IPS-18c (cell line): ENCODE results near the gene SERPINA12.

Experiments
- H3K4me3 ChIP-seq: 2 replicates; pipeline ENCODE4 v1.7.0; 2013; ENCODE audit warnings: low read depth, mild to moderate bottlenecking, low read length, moderate library complexity; ENCODE audit not compliant: insufficient read depth
- H3K9me3 ChIP-seq: one replicate; pipeline ENCODE4 v1.6.1; 2013; ENCODE audit warnings: mild to moderate bottlenecking, low read length, moderate library complexity; ENCODE audit not compliant: control insufficient read depth, insufficient read depth

The SERPINA12 gene

GRCh38 chr14:94541234-94541975 is 32.1 kb upstream of the SERPINA12 start:
- Histone ChIP-seq H3K4me3 (no peak overlapping the region), H3K9me3 (no peaks in the 10 kb centered on the region)

DNA sequence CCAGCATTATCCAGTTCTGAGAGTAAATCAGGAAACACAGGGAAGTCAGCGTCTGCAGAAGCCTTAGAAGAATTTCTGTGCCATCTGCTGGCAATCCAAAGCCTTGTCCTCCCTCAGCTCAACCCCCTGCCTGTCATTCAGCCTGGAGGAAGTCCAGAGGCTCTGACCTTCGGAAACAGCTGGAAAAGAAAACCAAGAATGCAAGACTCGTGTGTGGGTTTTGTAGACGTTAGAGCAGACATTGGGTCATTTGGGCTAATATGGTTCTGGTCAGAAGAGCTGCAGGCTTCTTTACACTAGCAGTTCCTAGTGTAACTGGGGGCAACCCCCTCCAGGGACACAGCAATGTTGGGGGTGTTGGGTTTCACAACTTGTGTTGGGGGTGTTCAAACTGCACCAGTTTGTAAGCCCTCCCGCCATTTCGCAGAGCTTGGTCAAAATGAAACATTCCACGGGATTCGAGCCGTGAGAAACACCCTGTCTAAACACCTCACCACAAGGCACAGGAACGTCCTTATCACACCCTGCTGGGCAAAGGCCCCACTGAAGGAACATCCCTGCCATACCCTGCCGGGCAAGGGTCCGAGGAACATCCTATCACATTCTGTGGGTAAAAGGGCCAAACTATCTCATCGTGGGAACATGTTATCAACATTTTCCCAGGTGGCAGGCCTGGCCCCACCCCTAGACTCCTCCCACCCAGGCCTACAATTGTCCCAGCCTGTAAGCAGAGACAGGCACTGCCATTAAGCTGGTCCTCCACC is 30.9 kb upstream of the SERPINA12 start:
- Histone ChIP-seq H3K4me3 (no peak overlapping the region), H3K9me3 (no peaks in the 10 kb centered on the region)

- H3K9me3 ChIP-seq = no peaks in the 10 kb centered on the region
- H3K4me3 ChIP-seq = no peak overlapping the region
Measured at GRCh38 chr14:94539181-94539580, 29.9 kb upstream of the SERPINA12 start.

DNA sequence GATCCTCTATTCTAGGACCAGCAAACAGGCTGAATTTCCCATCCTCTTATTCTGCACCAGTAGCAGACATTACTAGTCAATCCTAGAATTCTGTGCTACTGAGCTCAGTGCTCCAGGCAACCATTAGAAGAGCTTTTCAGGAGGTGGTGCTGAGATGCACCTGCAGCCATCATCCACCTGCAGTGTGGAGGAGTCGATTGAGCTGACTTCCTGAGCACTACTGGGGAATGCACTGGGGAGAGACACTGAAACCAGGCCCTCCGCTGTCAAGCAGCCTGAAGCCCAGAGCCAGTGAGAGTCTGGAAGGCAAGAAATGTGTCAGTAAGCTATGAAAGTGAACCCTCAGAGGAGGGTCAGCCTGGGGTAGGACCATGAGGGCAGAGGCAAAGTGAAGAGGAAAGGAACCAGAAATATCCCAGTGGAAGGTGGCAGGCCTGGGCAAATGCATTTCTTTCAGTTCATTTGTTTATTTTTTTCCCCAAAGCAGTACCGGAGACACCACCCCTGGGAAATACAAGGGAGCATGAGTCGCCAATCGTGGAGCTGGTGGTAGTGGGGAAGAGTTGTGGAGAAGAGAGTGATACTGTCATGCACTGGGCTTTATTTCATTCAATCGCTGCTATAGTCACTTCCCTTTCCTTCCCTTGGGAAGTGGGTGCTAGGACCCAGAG is 28.9 kb upstream of the SERPINA12 start:
- Histone ChIP-seq H3K9me3 (no peaks in the 10 kb centered on the region), H3K4me3 (no peak overlapping the region)

DNA sequence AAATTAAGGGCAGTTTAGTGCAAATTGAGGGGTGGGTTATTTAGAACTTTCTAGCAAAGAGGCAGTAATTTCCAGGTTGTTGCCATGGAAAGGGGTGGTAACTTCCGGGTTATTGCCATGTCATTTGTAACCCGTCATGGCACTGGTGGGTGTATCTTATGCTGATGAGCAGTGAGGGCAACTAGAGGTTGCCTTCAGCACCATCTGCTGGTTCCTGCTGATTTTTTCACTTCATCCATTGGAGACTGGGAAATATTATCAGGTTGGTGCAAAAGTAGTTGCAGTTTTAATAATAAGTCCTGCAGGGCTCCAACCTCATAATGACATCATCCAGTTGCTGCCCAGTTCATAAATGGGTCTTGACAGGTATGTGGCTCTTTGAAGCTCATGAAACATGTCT is 27.6 kb upstream of the SERPINA12 start:
- Histone ChIP-seq H3K9me3 (no peaks in the 10 kb centered on the region), H3K4me3 (no peak overlapping the region)

- H3K4me3 ChIP-seq = no peak overlapping the region
- no peaks in the 10 kb centered on the region for H3K9me3 ChIP-seq
Measured at GRCh38 chr14:94535506-94535905, 26.2 kb upstream of the SERPINA12 start.

GRCh38 chr14:94532447-94532846 is 23.2 kb upstream of the SERPINA12 start:
- Histone ChIP-seq H3K9me3 (peaks cover 2% of the 10 kb centered on the region), H3K4me3 (no peak overlapping the region)

- peaks cover 2% of the 10 kb centered on the region for H3K9me3 ChIP-seq
- no peak overlapping the region for H3K4me3 ChIP-seq
Measured at GRCh38 chr14:94531187-94531586, 21.9 kb upstream of the SERPINA12 start.

DNA sequence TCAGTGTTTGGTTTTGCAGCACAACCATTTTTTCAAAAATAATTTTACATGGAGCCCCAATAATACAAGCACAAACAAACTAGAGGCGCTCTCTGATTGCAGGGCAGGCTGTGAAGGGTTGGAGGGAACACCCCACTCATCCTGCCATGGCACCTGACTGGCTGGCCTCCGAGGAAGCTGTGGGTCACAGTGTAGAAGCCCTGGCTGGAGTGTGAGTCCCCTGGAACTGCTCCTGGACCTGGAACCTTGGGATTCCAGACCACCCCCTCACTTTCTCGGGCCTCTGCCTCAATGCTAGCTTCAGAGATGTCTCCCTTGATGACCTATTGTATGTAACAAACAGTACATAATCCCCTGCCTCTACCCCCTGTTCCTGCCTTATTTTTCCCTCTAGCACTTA is 14.8 kb upstream of the SERPINA12 start:
- H3K4me3 ChIP-seq = no peak overlapping the region
- peaks cover under 1% of the 10 kb centered on the region for H3K9me3 ChIP-seq

DNA sequence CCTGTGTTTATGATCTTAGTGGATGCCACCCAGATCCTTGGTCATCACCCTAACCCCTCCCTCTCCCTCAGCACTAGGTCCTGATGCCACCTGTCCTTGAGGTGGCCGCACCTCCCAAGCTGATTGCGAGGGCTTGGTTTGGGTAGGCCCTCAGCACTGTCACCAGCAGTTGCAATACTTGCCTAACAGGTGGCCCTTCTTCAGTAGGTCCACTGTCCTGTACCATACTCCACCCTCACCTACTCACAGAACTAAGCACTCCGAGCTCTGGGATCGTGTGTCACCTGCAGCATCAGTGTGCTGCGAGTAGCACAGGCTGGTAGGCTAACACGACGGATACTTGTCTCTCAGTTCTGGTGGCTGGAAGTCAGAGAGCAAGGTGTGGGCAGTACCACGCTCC is 14.0 kb upstream of the SERPINA12 start:
- H3K9me3 ChIP-seq = no peaks in the 10 kb centered on the region
- H3K4me3 ChIP-seq = no peak overlapping the region

GRCh38 chr14:94522115-94522724 is 13.0 kb upstream of the SERPINA12 start:
- no peaks in the 10 kb centered on the region for H3K9me3 ChIP-seq
- H3K4me3 ChIP-seq = no peak overlapping the region

DNA sequence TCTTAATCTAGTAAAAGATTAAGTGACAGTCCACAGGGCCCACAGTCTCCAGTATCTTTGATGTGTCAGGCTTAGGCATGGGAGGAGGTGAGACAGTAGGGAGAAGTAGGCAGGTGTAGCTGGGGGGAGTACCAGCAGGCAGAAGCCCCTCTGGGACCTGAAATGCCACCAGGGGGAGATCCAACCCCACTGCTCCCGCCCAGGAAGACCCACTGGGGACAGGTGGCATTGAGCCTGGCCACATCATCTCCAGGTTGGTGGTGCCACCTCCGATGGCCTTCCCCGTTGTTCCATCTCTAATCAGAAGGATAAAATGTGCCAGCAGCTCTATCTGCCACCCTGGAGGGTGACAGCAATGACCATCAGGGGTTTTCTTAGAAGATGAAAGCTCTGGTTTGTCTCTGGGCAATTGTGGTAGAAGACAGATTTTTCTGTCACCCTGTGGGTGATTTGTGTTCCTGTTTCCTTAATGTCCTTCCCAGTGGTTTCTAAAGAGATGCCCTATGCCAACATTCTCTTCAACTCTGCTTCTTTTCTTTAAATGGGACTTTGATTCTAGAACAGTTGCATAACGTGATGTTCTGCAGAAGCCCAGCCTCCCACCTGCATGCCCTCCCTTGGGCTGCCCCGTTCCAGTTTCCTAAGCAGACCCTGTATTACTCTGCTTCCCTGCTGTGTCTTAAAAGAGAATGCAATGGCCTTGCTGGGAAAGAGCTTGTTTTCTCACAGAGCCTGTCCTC is 12.3 kb upstream of the SERPINA12 start:
- no peaks in the 10 kb centered on the region for H3K9me3 ChIP-seq
- no peak overlapping the region for H3K4me3 ChIP-seq

GRCh38 chr14:94517641-94518257 is 8.5 kb upstream of the SERPINA12 start:
- Histone ChIP-seq H3K4me3 (no peak overlapping the region), H3K9me3 (no peaks in the 10 kb centered on the region)

DNA sequence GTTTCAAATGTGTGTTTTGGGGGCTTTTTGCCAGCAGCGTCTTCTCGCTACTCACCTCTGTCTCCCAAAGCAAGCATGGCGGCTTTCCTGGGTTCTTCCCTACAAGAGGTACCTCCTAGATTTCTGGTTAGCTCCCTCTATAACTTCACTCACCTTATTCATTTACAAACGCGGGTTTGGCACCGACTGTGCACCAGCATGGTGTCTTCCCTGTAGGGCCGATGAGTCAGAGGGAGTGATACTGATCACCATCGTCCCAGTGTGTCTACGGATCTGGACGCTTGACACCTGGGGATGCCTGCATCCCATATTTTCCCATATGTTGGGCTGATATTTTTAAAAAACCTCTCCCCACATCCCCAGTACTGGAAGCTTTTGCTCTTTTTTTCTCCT is 8.0 kb upstream of the SERPINA12 start:
- Histone ChIP-seq H3K9me3 (no peaks in the 10 kb centered on the region), H3K4me3 (no peak overlapping the region)

DNA sequence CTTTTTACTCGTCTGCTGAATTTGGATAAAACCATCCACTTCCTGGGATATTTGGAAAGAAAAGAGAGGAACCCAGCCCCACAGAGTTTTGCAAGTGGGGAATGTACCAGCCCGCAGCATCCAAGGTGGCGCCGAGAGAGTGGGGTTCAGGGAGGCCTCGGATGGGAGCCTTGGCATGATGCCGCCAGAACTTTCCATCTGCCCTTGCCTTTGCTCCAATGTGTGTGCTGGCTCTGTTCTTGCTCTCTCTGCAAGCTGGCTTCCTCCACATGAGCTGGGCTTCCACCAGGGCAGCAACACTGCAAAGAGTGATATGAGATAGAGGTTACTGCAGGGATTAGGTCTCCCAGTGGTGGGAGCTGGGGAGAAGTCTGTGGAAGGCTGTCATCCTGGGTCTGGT is 6.6 kb upstream of the SERPINA12 start:
- Histone ChIP-seq H3K4me3 (no peak overlapping the region), H3K9me3 (no peaks in the 10 kb centered on the region)

DNA sequence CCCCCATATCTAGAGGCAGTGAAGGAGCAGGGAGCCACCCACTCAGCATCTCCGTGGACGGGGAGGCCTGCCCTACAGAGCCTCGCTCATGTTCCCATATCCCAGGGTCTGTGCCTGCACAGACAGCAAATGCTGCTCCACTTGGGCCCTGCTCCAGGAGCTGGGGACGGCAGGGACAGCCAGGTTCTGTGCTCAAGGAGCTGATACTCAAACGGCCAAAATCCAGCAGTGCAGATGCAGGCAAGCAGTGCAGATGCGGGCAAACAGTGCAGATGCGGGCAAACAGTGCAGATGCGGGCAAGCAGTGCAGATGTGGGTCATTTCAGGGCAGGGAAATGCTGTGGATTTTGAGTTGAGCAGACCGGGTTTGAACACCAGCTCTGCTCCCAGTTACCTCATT is 6.2 kb upstream of the SERPINA12 start:
- no peak overlapping the region for H3K4me3 ChIP-seq
- no peaks in the 10 kb centered on the region for H3K9me3 ChIP-seq

GRCh38 chr14:94514351-94514750 is 5.1 kb upstream of the SERPINA12 start:
- H3K9me3 ChIP-seq = no peaks in the 10 kb centered on the region
- no peak overlapping the region for H3K4me3 ChIP-seq
